ENCODE measurements around the gene PSMD6.

PSMD6 gene

DNA sequence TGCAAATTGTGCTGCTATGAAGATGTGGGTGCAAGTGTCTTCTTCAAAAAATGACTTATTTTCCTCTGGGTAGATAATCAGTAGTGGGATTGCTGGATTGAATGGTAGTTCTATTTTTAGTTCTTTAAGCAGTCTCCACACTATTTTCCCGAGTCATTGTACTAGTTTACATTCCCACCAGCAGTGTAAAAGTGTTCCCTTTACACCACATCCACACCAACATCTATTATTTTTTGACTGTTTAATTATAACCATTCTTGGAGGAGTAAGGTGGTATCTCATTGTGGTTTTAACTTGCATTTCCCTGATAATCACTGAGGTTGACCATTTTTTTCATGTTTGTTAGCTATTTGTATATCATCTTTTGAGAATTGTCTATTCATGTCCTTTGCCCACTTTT, 19.7 kb upstream of the PSMD6 start:
- DNase-seq: no peak

GRCh38 chr3:64039981-64040733, 16.9 kb upstream of the PSMD6 start:
- no peak for DNase-seq

DNA sequence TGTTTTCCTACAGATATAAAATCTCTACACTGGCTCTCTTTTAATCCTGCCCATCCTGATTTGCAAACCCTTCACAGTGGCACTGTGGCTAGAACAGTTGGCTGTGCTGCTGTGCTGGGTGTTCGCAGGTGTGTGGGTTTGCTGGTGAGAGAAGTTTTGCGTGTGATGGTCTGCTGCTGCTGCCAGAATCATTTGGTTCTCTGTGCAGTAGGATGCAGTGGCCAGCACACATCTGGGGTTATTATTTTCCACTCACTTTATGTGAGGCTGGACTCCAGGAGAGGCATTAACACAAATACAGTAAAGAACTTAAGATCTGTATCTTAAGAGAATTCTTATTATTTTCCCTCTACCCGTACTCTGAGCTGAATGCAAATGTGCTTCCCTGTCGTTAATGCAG, 16.0 kb upstream of the PSMD6 start:
- DNase-seq: no peak

GRCh38 chr3:64038253-64038767, 15.0 kb upstream of the PSMD6 start:
- DNase-seq: no peak

- DNase-seq: no peak
These were observed 13.8 kb upstream of the PSMD6 start for GRCh38 chr3:64037084-64037483.

- no peak for DNase-seq
These were observed 9.8 kb upstream of the PSMD6 start for GRCh38 chr3:64033069-64033468.

GRCh38 chr3:64031540-64032508, 8.5 kb upstream of the PSMD6 start:
- peak; percentile 36 for DNase-seq

DNA sequence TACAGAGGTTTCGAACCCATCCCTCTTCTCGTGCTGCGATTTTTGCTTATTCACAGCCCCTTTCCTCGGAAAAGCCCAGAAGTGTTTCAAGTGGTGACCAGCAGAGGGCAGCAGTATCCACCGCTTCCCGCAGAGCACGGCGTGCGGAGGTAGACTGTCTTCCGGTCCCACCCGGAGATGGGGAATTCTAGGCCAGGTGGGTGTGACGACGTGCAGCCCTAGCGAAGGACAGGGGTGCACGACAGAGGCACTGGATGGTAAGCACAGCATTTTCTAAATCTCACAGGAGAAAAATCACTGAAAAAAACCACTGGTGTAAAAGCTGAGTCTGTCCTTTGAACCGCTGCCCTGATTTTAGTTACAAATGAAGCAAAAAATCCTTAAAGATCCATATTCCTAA, 7.4 kb upstream of the PSMD6 start:
- peak; percentile 85 for DNase-seq

DNA sequence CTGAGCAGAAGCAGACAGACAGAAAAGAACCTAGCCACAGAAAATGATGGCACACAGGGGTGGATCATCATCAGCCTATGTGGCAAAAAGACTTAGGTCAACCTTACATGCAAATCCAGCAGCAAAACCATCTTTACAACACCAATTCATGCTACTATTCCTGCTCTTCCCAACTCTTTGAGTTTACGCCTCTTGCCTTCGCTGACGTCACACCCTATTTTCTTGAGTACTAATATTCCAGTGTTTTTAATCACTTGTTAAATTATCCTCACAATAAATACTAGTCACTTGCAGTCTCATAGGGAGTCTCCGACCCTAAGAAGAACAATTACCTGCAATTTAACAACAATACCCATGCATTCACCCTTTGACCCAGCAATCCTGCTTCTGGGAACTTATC, 6.0 kb upstream of the PSMD6 start:
- no peak for DNase-seq

GRCh38 chr3:64028754-64029153, 5.5 kb upstream of the PSMD6 start:
- DNase-seq: no peak

GRCh38 chr3:64027658-64028057, 4.4 kb upstream of the PSMD6 start:
- DNase-seq: no peak

GRCh38 chr3:64026346-64026745, 3.1 kb upstream of the PSMD6 start:
- no peak for DNase-seq

DNA sequence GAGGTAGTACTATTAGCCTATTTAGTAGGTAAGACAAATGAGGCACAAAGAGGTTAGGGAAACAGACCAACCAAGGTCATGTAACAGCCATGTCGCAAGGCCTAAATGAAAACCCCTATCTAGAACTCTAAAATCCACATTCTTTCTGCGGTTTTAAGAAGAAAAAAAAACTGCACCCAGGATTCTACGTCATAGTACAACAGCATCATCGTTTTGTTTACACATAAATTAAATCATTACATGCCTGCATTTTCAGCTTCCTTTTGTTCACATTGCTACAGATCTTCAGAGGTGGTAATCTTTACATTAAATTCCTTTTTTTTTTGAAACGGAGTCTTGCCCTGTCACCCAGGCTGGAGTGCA, 548 bp upstream of the PSMD6 start:
- DNase-seq: no peak

GRCh38 chr3:64022451-64023186, 675 bp downstream of the PSMD6 start:
- DNase-seq: no peak

GRCh38 chr3:64021922-64022321, 1.4 kb downstream of the PSMD6 start:
- DNase-seq: no peak

- DNase-seq: no peak
These were observed 3.4 kb downstream of the PSMD6 start for GRCh38 chr3:64019879-64020278.

GRCh38 chr3:64019271-64019670, 4.0 kb downstream of the PSMD6 start:
- DNase-seq: no peak

DNA sequence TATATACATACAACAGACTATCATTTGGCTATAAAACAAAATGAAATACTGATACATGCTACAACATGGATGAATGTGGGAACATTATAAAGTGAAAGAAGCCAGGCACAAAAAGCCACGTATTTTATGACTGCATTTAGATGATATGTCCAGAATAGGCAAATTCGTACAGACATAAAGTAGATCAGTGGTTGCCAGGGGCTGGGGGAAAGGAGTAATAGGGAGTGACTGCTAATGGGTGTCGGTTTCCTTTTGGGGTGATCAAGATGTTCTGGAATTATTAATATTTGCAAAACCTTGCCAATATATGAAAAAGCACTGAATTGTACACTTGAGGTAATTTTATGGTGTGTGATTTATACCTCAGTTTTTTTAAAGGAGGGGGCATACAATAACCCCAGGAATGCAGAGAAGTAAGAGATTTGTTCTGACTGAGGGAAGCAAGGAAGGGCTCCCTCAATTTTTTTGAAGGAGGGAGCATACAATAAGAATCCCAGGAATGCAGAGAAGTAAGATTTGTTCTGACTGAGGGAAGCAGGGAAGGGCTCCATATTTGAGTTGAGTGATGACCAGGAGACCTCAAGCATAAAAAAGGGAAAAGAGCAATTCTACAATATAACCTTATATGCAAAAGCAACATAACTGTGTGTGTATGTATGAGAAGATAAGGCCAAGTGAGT, 6.2 kb downstream of the PSMD6 start:
- DNase-seq: no peak

DNA sequence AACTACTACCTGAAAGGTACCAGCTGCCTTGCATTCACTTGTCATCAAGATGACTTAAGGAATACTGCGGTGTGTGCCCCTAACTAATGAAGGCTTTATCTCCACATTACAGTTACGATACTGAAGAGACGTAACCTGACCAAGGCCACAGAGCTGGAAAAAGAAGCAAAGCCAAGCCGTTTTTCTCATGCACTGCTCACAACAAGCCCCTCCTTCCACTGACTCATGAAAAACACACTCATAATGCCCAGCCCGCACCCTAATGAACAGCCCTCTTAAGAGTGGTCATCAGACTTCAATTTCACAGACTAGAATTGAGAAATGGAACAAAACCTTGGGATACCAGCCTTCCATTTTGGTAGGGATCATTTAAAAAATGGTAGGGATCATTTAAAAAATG, 11.6 kb downstream of the PSMD6 start:
- no peak for DNase-seq

GRCh38 chr3:64010199-64010598, 13.1 kb downstream of the PSMD6 start:
- no peak for DNase-seq

DNA sequence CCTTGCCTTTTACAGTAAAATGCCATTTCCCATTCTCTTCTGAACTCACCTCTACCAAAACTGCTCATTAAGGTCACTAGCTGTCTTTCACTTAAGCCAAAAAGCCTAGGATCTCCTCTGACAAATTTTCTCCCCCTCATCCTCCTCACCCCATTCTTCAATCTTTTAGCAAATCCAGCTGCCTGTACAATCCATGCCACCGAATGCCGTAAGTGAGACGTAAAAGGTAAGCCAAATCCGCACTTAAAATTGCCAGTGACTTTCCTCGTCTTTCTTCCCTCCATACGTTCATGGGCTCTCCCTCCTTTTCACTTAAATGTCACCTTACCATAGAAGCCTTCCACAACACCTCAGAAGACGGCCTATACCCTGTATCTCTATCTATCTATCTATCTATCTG, 13.8 kb downstream of the PSMD6 start:
- no peak for DNase-seq

GRCh38 chr3:64008487-64009351, 14.6 kb downstream of the PSMD6 start:
- DNase-seq: no peak
